Measurements from ENCODE around the gene TIMM22.
"Not testable (repeated sequence)": the region's sequence is repeated elsewhere in the genome, so short reads cannot be mapped to it uniquely, and the experiment has no call there.

TIMM22 gene

DNA sequence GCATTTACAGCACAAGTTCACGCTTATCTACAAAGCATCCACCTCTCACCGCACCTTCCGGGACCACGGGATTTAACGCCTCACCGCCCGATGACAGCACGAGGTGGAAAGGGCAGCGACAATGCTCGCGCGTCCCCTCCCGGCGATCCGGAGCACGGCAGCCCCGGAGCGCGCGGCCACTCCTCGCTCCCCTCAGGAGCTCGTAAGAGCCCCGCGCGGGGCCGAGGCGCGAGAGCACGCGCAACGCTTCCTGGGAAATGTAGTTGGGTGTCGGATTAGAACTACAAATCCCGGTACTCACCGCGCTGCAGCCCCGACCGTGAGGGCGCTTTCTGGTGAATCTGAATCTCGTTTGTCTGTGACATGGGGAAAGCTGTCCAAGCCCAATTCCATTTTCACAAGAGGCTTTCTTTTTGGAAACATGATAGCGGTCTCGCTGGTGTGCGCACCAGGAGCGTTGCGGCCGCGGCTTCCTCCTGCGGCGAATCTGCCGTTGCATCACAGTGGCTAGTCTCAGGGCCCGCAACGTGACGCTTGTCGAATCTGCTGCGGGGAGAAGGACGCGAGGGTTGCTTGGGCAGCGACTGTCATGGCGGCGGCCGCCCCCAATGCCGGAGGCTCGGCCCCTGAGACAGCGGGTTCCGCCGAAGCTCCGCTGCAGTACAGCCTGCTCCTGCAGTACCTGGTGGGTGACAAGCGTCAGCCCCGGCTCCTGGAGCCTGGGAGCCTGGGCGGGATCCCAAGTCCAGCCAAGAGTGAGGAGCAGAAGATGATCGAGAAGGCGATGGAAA, at the start of gene TIMM22:
TIMM22 (plus strand) TSS at position 576 of the 791 bp plus-strand sequence; CDS start at position 590, 14 bp downstream.
- Mint-ChIP-seq H3K4me3 (peak within 1 kb of the TSS; percentile 98), H3K36me3 (peaks cover 21% of the 10 kb centered on the region), H3K4me1 (peaks cover 9% of the 10 kb centered on the region), H3K27ac (peak within 1 kb of the TSS; percentile 95), H3K9me3 (peaks cover 15% of the 10 kb centered on the region), H3K27me3 (no peaks in the 10 kb centered on the region)
- DNase-seq (ENCODE audit: low spot score in 2 of 2) = peak; percentile 93
- ATAC-seq (ENCODE audit: low read depth) = peak; percentile 88

DNA sequence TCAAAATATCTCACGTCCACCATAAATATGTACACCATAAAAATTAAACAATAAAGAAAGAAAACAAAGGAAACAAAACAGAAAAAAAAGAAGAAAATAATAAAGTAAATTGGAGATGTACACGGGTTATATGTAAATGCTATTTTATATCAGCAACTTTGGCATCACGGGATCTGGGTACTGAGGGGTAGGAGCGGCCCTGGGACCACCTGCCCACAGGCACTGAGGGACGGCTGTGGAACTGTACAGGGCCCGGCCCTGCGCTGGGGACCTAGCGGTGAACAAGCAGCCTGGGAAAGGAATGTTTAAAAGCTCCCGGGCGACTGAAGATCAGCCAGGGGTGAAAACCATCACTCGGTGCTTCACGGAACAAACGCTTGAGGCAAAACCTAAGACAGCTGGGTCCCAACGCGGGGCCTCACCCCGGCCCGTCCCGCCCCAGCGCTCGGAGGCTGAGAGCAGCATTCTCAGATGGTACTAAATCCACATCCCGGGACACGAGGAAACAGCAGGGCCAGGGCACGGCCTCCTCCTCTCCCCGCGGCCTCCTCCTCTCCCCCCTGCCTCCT, 48.6 kb upstream of the TIMM22 start:
- Mint-ChIP-seq H3K4me1 (no peaks in the 10 kb centered on the region), H3K4me3 (no peak overlapping the region), H3K27me3 (peaks cover 11% of the 10 kb centered on the region), H3K9me3 (no peaks in the 10 kb centered on the region), H3K27ac (no peak overlapping the region), H3K36me3 (no peaks in the 10 kb centered on the region)
- ATAC-seq (ENCODE audit: low read depth) = no peak
- no peak for DNase-seq (ENCODE audit: low spot score in 2 of 2)

DNA sequence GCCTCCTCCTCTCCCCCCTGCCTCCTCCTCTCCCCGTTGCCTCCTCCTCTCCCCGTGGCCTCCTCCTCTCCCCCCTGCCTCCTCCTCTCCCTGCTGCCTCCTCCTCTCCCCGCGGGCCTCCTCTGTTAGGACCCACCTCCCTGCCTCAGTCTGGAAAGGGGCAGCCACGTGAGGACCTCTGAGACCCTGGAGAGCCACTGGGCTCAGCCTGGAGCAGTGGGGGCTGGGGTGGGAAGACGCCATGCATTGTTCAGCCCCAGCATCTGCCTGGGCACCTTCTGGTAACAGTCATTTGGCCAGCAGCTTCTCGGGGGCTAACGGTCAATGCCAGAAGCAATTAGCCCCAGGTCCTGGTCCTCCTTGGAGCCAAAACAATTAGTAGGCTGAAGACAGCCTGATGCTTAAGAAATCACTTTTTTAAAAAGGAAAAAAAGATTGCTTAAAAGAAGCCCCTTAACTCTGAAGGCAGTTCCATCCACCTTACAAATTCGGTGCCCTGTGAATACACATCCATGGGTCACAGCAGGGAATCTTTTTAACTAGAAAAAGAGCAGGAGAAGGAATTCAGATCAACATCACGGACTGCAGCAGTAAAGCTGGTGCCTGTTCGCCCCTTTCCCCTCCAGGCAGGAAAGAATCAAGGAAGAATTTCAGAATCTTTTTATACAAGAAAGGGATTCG, 47.2 kb upstream of the TIMM22 start:
- peaks cover 12% of the 10 kb centered on the region for H3K27me3 Mint-ChIP-seq
- DNase-seq (ENCODE audit: low spot score in 2 of 2) = no peak
- no peak for ATAC-seq (ENCODE audit: low read depth)
- no peaks in the 10 kb centered on the region for H3K9me3 Mint-ChIP-seq
- H3K27ac Mint-ChIP-seq = no peak overlapping the region
- no peaks in the 10 kb centered on the region for H3K36me3 Mint-ChIP-seq
- H3K4me3 Mint-ChIP-seq = no peak overlapping the region
- H3K4me1 Mint-ChIP-seq = no peaks in the 10 kb centered on the region

DNA sequence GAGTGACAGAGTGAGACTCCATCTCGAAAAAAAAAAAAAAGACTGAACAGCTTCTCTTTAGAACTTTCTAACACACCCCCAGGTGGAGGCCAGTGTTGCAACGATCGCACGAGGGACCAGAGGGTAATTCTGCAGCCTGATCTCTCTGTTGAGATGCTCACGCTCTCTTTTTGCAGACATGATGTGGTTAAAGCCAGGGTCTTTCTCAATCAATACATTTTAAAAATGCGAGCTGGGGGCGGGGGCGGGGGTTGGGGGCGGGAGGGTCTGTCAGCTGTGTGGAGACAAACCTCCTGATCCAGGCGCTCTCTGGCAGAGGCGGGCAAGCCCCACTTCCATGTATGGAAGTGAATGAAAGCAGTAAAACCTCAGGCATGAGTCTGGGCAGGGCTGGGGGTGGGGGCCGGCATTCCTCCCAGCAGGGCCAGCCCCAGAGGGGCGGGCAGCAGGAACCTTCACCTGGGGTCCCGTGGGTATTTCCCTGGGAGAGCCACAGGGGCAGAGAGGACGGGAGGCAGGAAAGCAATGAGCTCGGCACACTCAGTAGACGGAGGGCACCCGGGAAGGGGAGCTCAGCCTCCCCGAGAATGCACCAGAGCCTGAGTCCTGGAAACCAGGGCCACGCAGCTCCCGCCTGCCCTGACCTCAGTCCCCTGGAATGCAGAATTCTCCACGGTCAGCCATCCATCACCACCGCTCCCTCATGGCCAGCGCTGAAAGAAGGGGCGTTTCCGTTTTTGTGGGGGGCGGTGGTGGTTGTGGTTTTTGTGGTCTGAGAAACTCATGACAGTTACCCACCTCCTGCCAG, 45.4 kb upstream of the TIMM22 start:
- Mint-ChIP-seq H3K4me3 (no peak overlapping the region), H3K36me3 (no peaks in the 10 kb centered on the region), H3K27me3 (peaks cover 12% of the 10 kb centered on the region), H3K9me3 (no peaks in the 10 kb centered on the region), H3K4me1 (no peaks in the 10 kb centered on the region), H3K27ac (no peak overlapping the region)
- no peak for ATAC-seq (ENCODE audit: low read depth)
- no peak for DNase-seq (ENCODE audit: low spot score in 2 of 2)

DNA sequence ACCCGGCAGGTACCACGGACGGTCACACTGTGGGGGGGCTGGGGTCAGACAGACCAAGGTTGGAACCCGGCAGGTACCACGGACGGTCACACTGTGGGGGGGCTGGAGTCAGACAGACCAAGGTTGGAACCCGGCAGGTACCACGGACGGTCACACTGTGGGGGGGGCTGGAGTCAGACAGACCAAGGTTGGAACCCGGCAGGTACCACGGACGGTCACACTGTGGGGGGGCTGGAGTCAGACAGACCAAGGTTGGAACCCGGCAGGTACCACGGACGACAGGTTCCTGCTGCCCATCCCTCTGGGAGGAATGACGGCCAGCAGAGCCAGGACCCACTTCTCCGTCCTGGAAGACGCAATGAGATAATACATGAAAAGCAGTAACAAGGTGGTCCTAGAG, 44.3 kb upstream of the TIMM22 start:
- DNase-seq (ENCODE audit: low spot score in 2 of 2); H3K9me3 Mint-ChIP-seq; ATAC-seq (ENCODE audit: low read depth): not testable (repeated sequence)

DNA sequence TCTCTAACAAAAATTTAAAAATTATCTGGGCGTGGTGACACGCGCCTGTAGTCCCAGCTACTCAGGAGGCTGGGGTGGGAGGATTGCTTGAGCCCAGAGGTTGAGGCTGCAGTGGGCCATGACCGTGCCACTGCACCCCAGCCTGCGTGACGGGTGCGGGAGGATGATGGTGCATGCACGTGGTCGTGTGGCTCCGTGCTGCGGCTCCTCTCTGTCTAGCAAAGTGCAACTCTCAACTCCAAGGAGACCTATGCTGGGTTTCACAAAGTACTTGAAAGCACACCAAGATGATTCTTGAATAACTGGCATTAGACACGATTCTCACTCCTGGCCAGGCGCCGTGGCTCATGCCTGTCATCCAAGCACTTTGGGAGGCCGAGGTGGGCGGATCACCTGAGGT, 43.2 kb upstream of the TIMM22 start:
- H3K9me3 Mint-ChIP-seq = no peaks in the 10 kb centered on the region
- DNase-seq (ENCODE audit: low spot score in 2 of 2) (no peak), ATAC-seq (ENCODE audit: low read depth) (no peak)
- no peak overlapping the region for H3K4me3 Mint-ChIP-seq
- H3K27me3 Mint-ChIP-seq = peaks cover 18% of the 10 kb centered on the region
- H3K36me3 Mint-ChIP-seq = no peaks in the 10 kb centered on the region
- H3K4me1 Mint-ChIP-seq = no peaks in the 10 kb centered on the region
- H3K27ac Mint-ChIP-seq = no peak overlapping the region

More for the DNA sequence above, 44.3 kb upstream of the TIMM22 start:
- H3K27ac Mint-ChIP-seq, H3K4me3 Mint-ChIP-seq, H3K4me1 Mint-ChIP-seq, H3K36me3 Mint-ChIP-seq: not testable (repeated sequence)
- H3K27me3 Mint-ChIP-seq = peaks cover 14% of the 10 kb centered on the region

DNA sequence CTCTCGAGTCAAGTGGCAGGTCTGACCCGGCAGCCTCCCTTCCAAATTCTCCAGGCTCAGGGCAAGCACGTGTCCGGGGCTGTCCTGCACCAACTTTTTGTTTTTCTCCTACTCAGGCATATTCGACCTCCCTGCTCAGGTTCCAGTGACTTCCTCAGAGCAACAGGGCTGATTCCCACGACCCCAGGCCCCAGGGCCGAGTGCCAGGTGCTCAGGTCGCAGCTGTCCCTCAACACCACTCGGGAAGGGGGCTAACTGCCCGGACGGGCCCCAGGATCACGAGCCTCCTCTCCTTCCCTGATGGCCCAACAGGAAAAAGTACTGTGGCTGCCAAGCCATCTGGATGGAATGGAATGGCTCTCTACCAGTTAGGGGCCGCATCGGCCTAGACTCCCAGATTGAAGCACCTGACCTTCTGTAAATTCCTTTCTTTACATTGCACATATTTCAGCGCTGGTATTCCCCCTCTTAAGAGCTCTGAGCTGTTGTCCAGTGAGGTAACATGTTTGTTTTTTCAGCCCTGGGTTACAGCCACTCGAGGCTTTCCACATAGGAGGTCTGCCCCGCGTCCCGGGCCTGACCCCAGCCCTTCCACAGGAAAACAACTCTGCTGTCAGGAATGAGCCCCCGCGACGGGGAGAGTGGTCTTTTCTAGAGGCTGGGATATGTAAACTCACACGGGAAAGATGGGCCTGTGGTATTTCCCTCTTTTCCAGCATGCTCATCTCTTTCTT, 42.3 kb upstream of the TIMM22 start:
- H3K4me1 Mint-ChIP-seq = no peaks in the 10 kb centered on the region
- no peak overlapping the region for H3K27ac Mint-ChIP-seq
- H3K4me3 Mint-ChIP-seq = no peak overlapping the region
- no peaks in the 10 kb centered on the region for H3K9me3 Mint-ChIP-seq
- H3K36me3 Mint-ChIP-seq = no peaks in the 10 kb centered on the region
- ATAC-seq (ENCODE audit: low read depth) (no peak), DNase-seq (ENCODE audit: low spot score in 2 of 2) (no peak)
- H3K27me3 Mint-ChIP-seq = peaks cover 20% of the 10 kb centered on the region

DNA sequence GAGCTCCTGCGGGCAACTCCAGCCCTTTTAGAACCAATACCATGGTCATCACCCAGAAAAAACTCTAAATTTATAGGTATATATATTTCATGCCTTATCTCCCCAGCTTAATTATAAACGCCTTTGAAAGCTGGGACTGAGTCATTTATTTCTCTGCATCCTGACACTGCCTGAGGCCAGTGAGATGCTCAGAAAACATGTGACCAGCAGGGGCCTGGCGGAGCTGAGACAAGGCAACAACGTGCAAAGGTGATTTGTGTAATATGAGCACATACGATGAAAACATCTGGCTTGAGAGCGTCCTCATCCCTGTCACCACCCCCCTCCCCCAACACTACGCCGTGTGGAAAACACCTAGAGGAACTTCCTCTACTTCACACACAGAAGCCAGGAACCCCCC, 40.0 kb upstream of the TIMM22 start:
- Mint-ChIP-seq H3K9me3 (no peaks in the 10 kb centered on the region), H3K4me1 (no peaks in the 10 kb centered on the region), H3K27ac (no peak overlapping the region), H3K4me3 (no peak overlapping the region), H3K36me3 (no peaks in the 10 kb centered on the region), H3K27me3 (peaks cover 13% of the 10 kb centered on the region)
- ATAC-seq (ENCODE audit: low read depth) (no peak), DNase-seq (ENCODE audit: low spot score in 2 of 2) (no peak)

DNA sequence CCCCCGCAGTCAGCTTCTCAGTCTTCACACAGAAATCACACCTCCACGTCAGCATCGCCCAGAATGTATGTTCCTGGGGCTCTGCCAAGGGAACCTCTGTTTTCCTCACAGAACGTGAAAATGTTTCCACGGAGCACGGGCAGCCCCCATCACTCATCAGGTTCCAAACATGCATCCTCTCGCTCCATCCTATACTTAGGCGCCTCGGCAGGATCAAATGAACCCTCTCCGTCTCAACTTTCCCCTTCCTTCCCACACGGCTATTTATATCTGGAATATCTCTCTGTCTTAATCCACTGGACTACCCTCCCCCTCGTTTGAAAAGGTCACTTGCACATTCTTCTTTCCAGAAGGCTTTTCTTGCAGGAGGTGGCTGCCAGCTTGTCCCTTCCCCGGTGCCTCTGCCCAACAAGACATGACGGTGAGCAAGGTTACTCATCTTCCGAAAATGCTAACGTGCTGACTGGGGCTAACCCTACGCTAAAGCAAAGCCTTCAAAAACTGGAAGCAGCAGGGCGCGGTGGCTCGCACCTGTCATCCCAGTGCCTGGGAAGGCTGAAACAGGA, 39.0 kb upstream of the TIMM22 start:
- Mint-ChIP-seq H3K9me3 (no peaks in the 10 kb centered on the region), H3K27me3 (peaks cover 10% of the 10 kb centered on the region), H3K36me3 (no peaks in the 10 kb centered on the region), H3K4me3 (no peak overlapping the region), H3K27ac (no peak overlapping the region), H3K4me1 (no peaks in the 10 kb centered on the region)
- DNase-seq (ENCODE audit: low spot score in 2 of 2) = no peak
- ATAC-seq (ENCODE audit: low read depth) = no peak

DNA sequence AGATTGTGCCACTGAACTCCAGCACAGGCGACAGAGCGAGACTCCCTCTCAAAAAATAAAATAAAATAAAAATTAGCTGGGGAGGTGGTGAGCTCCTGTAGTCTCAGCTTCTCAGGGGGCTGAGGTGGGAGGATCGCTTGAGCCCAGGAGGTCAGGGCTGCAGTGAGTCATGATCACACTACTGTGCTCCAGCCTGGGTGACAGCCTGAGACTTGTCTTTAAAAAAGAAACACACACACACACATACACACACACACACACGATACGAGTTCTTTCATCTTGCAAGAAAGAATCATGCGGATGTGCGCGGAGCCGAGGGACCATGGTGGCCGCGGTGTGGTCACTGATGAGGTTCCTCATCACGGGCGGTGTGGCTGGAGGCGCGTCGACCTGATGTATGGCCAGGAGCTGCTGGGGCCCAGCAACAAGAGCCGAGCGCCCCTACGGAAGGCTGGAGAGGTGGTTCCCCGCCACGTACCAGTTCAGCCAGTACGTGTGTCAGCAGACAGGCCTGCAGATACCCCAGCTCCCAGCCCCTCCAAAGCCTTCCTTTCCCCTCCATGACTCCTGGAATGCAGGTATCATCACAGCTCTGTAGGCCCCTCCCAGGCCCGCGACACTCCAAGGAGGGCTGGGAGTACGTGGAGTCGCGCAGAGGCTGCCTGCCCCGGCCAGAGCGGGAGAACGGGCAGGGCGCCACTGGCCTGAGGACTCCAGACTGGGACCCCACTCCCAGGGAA, 38.0 kb upstream of the TIMM22 start:
- ATAC-seq (ENCODE audit: low read depth) = no peak
- Mint-ChIP-seq H3K9me3 (no peaks in the 10 kb centered on the region), H3K27me3 (peaks cover 8% of the 10 kb centered on the region), H3K4me1 (no peaks in the 10 kb centered on the region), H3K36me3 (no peaks in the 10 kb centered on the region), H3K27ac (no peak overlapping the region), H3K4me3 (no peak overlapping the region)
- no peak for DNase-seq (ENCODE audit: low spot score in 2 of 2)

DNA sequence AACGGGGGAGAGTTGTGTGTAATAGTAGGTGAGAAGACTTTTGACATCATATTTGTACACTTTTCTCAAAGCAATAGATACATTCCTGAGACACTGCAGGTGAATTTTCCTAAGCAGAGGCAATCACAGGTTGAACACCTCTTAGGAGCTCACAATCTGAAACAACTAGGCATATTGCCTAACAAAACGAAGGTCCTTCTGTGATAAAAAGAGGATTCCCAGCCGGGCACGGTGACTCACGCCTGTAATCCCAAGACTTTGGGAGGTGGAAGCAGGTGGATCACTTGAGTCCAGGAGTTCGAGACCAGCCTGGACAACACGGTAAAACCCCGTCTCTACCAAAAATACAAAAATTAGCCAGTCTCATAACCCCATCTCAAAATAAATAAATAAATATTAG, 34.8 kb upstream of the TIMM22 start:
- peaks cover 8% of the 10 kb centered on the region for H3K27me3 Mint-ChIP-seq
- ATAC-seq (ENCODE audit: low read depth) (no peak), DNase-seq (ENCODE audit: low spot score in 2 of 2) (no peak)
- H3K36me3 Mint-ChIP-seq = no peaks in the 10 kb centered on the region
- no peaks in the 10 kb centered on the region for H3K4me1 Mint-ChIP-seq
- H3K4me3 Mint-ChIP-seq = no peak overlapping the region
- H3K9me3 Mint-ChIP-seq = no peaks in the 10 kb centered on the region
- H3K27ac Mint-ChIP-seq = no peak overlapping the region

DNA sequence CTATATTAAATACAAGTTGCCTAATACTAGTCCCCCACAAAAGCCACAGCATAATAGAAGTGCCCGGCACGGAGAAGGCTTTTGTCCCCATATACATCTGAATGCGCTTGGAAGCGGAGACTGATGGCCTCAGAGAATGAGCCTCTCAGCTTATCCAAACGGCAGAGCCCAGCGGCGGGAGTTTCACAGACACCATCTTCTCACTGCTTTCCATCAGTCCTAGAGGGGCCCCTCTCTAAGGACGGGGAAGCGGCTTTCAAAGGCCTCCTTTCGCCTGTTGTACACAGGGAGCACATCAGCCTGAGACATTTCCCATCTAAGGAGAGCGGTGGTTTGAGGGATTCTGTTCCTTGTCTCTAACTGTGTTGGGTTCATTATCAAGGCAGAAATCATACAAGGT, 34.3 kb upstream of the TIMM22 start:
- DNase-seq (ENCODE audit: low spot score in 2 of 2) (no peak), ATAC-seq (ENCODE audit: low read depth) (no peak)
- Mint-ChIP-seq H3K4me1 (no peaks in the 10 kb centered on the region), H3K4me3 (no peak overlapping the region), H3K9me3 (no peaks in the 10 kb centered on the region), H3K36me3 (no peaks in the 10 kb centered on the region), H3K27me3 (peaks cover 7% of the 10 kb centered on the region), H3K27ac (no peak overlapping the region)

DNA sequence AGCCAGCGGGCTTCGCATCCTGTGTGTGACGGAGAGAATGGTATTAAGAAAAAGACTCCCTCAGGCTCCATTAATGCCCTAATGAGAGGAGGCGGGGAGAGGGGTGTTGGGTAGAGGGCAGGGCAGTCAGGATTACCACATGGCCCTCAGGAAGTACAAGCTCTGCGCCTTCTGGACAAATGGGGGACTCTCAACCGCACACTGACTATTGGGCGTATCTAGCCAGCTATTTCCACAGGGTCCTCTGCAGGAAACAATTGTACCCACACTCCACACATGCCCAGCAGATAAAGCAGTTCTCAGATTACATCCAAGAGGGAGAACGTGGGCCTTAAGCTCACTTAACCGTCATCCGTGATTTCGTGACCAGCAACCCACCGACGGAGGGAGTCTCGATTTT, 32.1 kb upstream of the TIMM22 start:
- ATAC-seq (ENCODE audit: low read depth) = no peak
- Mint-ChIP-seq H3K27ac (no peak overlapping the region), H3K4me1 (no peaks in the 10 kb centered on the region)

More for the DNA sequence above, 32.1 kb upstream of the TIMM22 start:
- H3K27me3 Mint-ChIP-seq = peaks cover 1% of the 10 kb centered on the region
- no peak for DNase-seq (ENCODE audit: low spot score in 2 of 2)
- no peaks in the 10 kb centered on the region for H3K36me3 Mint-ChIP-seq
- no peaks in the 10 kb centered on the region for H3K9me3 Mint-ChIP-seq
- no peak overlapping the region for H3K4me3 Mint-ChIP-seq

Measured in memory B cell (primary cell).